Mucosa of gallbladder (tissue), 1 donor: Measurements from ENCODE around the gene OR5K2. TPM values are rescaled to one million over a fixed set of nuclear protein-coding genes. Genes with fewer than 3 reads are reported as not detected.

Source experiments
- DNase-seq: peaks from one replicate; pipeline ENCODE4 v3.0.0-alpha.2; 2020; ENCODE audit warnings: low spot score
- total RNA-seq: library from RNA; stranded (reverse); gene quantifications from one replicate; pipeline ENCODE4 v1.2.1, GENCODE V29; 2021
- donor health status: DM: no; HTN: no; CAD: no.

Gene OR5K2
- total RNA-seq: not detected

DNA sequence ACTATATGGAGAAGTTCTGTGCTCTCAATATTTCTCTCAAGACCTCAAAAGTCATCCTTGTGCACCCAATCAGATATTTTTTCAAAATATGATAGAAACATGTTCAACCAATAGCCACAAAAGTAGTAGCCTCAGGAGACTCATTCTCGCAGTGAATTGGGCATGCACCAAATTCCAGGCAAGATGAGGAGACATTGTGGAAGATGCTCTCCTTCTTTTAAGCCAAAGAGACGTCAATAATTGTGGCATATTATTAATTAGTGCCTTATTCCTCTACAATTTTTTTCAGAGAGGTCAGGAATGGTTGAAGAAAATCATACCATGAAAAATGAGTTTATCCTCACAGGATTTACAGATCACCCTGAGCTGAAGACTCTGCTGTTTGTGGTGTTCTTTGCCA lies at the start of gene OR5K2:
Gene OR5K2 (plus strand): TSS at position 301 of the 400 bp plus-strand sequence. CDS start 0 bp downstream, at position 301.
- no peak for DNase-seq

DNA sequence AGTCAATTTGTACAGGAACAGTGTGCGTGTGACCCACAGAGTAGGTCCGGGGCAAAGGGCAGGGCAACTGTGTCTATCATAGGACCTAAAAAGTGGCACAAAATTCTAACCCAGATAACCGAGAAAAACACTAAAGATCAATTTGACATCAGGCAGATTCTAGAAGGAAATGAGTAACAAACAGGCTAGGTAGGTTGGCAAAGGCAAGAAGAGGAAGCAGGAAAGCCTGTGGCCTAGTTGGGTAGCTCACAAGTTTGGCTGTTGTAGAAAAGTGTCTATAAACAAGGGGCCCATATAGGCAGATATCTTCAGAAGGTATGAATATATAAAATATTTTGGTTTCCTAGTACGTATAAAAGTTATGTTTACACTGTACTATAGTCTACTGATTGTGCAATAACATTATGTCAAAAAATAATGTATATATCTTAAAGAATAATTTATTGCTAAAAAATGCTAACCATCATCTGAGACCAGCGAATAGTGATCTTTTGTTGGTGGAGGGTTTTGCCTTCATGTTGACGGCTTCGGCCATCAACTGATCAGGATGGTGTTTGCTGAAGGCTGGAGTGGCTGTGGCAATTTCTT lies 47.8 kb upstream of the OR5K2 start:
- no peak for DNase-seq

DNA sequence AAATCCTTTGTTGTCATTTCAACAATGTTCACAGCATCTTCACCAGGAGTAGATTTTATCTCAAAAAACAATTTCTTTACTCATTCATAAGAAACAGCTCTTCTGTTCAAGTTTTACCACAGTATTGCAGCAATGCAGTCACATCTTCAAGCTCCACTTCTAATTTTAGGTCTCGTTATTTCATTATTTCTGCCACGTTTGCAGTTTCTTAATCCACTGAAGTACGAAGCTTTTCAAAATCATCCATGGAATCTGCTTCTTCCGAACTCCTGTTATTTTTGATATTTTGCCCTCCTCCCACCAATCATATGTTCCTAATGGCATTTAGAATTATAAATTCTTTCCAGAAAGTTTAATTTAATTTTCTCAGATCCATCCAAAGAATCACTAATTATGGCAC lies 47.1 kb upstream of the OR5K2 start:
- no peak for DNase-seq

DNA sequence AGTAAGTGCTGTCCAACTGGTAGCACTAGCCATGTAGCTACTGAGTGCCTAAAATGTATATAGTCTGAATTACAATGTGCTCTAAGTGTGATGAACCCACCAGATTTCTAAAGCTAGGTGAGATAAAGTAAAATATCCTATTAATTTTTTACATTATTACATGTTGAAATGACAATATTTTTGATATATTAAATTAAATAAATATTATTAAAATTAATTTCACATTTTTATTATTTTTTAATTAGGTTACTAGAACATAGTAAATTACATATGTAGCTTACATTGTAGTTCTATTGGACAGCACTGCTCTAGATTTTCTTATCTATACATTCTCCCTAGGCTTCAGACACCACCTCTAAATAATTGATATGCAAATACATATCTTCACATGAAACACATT lies 43.7 kb upstream of the OR5K2 start:
- no peak for DNase-seq

DNA sequence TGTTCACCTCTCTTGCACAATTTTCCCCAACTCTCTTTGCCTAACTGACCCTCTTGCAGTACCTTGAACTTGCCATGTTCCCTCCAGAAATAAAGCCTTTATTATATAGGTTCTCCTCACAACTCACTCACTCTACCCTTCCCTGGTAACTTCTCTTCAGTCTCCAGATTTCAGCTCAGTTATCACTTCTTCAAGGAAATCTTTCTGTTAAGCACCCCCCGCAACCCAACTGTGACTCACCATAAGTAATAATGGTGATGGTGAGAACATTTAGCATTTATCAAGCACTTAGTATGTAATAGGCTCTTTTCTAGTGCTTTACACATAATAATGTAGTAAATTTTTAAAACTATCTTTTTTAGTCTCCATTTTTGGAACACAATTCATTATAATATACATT lies 42.6 kb upstream of the OR5K2 start:
- no peak for DNase-seq

DNA sequence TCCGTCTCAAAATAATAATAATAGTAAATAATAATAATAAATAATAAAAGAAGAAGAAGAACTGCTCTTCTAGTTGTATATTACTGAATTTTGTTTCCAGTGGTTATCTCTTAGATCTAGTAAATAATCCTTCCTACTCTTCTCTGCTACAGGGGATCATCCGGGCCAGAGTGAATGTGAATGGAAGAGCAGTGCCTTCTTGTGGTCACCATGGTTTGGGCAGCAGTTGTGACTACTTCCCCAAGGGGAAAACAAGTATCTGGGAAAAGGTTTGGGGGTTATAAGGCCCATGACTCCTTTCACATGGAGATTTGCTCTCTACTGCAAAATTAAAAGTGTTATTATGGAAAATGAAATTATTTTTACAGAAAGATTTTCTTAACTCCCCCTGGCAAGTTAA lies 39.9 kb upstream of the OR5K2 start:
- no peak for DNase-seq

DNA sequence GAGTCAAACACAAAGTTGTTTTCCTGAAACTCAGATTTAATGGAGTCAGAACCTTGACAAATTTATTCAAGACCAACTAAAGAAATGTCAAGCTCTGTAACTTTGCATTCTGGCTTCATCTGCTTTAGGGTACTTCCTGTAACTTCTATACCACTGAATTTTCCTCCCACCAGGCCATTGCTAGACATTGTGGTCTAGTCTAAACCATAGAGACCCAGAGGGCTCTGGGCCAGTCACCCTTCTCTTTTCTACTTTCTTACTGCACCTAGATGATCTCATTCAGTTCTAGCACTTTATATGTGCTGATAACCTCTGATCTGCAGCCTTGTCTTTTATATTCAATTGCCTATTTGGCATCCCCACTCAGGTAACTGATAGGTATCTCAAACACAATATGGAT lies 37.3 kb upstream of the OR5K2 start:
- DNase-seq: no peak

DNA sequence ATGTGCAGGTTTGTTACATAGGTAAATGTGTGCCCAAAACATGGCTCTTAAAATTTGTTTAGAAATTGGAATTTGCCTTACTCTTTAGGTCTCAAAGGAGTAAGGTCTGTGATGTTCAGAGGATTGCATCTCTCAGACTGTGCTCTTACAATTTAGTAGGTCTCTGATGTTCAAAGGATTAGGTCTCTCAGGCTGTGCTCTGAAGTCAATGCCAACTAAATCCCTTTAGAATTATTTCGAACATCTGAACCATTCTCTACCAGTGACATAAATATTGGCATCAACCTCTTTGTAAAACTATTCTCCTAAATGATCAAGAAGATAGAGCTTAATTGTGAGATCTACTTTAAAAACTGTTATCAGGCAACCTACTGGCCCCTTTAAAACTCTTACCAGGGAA lies 34.6 kb upstream of the OR5K2 start, which contains the start of gene OR5K1:
Gene OR5K1 (plus strand): TSS at position 301 of the 400 bp plus-strand sequence. CDS start 6,376 bp downstream, outside the sequence.
- DNase-seq: no peak

DNA sequence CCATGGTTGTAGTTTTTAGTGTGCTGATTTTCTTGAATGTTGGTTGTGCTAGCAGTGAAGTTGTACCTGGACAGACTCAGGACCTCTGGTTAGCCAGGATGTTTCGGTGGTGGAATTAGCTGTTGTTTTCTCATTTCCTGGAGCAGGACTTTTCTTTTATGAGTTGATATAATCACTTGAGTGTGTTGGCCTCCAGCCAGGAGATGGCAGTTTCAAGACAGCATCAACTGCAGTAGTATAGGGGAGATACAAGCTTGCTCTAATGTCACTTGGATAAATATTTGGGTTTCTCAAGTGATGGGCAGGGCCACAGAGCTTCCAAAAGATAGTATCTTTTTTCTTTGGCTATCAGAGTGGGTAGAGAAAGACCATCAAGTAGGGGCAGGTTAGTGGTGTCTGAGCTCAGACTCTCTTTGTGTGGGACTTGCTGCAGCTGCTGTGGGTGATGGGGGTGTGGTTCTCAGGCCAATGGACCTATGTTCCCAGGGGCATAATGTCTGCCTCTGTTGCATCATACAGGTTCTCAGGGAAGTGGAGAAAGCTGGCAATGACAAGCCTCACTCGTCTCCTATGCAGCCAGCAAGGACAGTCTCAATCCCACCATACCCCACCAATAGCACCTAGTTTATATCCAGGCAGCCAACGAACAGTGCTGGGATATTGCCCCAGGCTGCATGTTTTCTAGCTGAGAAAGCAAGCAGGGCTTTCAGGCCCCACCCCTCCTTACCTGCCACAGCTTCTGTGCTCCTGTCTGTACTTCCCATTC lies 14.6 kb upstream of the OR5K2 start:
- DNase-seq: no peak

DNA sequence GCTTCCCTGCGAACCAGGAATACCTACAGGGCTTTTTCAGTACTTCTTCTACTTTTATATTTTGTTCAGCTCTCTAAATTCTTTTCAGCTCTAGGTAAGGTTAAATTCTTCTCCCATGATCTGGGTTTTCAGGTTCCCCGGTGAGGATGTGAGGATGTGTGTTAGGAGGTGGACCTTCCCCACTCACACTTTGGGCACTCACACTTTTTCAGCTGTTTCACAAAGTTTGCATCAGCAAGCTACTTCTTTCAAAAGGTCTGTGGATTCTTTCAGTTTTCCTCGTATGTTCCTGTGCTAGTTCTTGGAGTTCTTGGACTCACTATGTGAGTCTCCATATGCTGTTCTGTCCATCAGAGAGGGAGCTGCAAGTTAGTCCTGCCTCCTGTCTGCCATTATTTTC lies 13.9 kb upstream of the OR5K2 start:
- DNase-seq: no peak

DNA sequence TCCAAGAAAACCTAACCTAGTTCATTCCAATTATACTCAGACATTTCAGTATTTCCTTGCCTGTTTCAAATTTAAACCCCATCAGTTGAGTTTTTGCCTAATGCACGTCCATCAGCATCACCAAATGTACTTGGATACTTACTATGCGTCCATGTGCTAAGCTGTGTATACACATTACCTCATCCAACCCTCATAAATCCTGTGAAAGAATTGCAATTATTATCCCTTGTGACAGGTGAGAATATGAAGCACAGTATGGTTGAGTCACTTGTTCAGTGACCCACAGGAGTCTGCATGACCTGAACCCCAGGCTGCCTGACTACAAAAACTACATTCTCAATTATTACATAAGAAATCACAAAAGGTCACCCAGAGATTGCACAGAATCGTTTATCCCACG lies 2.5 kb downstream of the OR5K2 start:
- DNase-seq: no peak

DNA sequence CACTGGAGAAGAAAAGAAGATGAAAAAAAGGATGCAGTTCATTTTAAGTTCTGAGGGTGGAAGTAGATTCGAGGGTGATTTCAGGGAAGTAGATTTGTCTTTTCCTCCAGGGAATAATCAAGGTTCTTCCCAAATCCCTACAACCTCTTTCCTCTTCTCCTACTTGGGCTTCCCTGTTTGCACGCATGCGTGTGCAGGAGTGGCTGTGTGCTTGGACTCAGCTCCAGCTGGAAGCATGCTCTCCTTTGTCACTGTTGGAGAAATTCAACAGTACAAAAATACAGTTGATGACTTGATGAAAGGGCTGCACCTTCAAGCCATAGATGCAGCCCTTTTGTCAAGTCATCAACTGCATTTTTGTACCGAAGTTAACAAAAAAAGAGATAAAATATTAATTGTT lies 3.8 kb downstream of the OR5K2 start:
- no peak for DNase-seq

DNA sequence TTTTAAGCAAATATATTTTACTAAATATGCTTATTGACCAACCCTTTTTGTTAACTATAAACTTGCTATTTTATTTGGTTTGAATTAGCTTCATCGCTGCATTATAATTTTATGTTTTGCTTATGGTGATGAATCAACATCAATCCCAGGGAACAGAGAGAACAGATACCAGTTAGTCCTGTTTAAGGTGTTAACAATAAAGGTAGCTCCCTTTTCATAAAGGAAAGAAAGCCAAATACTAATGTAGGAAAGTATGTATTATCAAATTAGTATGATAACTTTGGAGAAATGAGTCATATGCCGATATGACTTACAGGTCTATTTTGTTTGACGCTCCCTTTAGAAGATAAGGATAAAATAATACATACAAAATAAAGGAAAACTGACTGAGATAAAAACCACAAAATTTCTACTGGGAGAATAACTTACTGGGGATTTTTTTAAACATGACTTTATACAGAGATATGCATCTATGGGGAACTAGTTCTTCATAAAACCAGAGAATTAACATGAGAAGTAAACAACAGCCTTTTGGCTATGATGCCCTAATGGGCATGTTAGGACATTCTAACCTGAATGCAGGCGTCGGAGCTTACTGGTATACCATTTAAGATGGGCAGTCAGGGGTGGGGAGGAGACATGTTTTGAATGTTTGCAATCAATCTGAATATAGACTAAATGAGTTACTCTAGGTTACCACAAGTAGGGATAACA lies 4.5 kb downstream of the OR5K2 start:
- no peak for DNase-seq

DNA sequence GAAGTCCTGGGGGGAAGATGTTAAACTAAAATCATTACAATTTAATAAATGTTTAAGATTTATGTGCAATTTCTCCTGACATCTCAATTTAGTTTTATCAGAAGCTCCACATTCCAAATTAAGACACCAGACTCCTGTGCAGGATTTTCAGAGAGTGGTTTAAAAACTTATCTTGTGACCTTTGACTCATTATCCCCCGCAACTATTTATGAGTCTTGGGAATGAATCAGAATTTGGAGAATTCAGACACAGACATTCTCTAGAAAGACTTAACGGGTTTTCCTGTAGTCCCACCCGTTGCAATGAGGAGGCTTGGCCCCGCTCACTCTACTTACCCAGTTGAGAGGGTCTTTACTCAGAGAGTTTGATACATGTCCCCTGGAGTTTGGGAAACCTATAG lies 7.1 kb downstream of the OR5K2 start:
- DNase-seq: no peak

DNA sequence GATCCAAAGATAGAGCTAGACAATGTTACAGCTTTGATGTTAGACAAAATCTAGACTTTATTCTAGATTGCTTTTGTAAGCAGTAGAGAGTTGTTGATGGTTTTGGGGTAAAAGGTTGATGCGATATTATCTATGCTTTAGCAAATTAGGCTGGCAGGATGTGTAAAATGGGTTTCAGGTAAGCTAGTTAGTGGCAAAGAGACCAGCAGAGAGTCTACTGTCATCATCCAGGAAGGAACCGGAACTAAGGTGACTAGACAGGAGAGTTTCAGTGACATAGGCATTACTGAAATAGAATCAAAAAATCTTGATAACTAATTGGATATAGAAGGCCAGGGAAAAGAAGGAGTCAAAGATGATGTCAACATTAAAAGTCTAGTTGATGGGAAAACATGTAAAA lies 11.1 kb downstream of the OR5K2 start:
- DNase-seq: no peak

DNA sequence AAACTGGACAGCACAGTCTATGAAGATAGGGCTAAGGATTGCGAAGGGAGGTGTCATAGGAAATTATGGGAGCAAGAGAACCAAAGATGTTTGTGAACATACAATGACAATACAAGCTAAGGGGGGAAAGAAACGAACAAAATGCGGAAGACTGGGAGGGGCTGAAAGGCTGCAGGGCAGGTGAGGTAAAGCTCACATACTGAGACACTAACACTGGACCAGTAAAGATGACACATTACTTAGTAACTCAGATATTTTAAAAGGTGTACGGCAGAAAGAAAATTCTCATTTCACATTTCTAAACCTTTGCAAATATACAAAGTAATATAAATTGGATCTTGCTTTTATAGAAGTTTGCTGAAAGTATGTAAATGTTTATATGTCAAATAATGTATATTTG lies 15.1 kb downstream of the OR5K2 start:
- no peak for DNase-seq

DNA sequence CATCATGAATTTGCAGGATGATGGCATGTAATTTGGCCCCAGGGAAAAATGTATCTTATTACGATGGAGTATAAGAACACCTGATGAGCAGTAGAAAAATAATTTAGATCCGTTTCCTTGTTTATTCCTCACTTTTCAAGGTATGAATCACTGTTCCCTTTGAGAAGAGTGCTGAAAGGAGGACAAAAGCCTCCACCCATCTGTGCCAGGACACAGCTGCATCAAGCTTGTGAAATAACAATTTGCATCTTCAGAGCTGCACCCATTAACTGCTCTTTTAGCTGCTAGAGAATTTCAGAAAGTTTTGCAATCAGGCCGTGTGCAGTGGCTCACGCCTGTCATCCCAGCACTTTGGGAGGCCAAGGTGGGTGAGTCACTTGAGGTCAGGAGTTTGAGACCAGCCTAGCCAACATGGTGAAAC lies 15.6 kb downstream of the OR5K2 start:
- DNase-seq: no peak

DNA sequence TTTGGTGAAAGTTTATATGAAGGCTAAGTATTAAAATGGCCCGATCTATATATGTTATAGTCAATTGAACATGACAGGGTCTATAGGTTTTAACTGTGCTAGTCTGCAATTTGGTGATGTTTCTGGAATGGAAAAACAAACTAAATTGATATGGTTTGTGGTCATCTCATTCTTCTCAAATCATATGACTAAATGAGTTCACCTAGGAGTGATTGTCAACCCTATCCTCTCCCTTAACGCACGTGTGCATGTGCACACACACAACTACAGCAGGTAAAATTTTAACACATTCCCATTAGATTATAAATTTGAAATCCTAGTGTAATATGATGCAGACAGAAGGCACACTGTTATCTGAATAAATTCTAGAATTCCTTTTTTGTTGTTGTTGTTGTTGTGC lies 16.3 kb downstream of the OR5K2 start:
- DNase-seq: no peak

DNA sequence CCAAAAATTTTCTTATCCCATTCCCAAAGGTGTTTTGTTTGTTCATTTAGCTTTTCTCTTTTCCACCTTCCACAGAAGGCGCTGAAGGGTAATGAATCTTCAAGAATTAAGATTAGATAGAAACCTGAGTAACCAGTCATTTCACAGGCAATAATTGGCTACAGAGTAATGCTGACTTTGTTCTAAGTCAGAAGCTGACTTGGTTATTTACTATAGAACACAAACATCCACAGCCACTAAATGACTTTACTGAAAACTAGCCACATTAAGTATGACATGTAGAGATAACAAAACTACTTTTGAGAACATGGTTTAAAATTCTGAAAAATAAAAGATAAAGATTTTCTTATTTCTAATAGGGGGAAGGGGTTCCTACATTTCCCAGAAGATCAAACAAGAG lies 17.5 kb downstream of the OR5K2 start:
- no peak for DNase-seq

DNA sequence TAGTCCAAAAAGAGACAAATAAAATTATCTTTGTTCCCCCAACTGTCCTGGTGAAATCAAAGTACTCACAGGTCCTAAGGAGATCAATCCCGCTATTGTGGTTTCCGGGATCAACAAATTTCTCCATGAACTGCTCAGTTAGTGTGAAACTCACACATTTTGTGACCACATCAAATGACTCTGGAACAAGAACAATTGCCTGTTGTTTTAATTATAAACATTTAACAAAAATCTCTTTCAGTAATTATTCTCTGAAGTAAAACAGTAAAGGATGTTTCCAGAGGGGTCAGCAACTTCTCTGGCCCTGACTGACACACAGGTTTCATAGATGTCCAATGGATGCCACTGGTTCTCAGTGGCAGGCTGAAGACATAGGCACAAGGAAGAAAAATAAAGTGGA lies 21.3 kb downstream of the OR5K2 start:
- no peak for DNase-seq

DNA sequence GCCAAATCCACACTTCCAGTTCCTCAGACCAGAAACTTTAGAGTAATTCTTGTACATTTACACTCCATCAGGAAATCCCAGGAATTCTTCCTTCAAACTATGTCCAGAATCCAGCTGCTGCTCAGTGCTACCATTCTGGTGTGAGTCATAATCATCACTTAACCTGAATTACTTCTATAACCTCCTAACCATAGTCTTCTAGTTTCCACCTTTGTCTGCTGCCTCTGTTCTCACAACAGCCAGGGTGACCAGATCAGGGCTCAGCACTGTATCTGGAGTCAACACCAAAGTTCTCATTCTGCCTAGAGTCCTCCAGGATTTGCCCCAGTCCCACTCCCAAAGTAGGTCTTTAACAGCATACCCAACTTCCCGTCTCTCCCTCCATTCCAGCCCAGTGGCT lies 21.9 kb downstream of the OR5K2 start:
- DNase-seq: no peak

DNA sequence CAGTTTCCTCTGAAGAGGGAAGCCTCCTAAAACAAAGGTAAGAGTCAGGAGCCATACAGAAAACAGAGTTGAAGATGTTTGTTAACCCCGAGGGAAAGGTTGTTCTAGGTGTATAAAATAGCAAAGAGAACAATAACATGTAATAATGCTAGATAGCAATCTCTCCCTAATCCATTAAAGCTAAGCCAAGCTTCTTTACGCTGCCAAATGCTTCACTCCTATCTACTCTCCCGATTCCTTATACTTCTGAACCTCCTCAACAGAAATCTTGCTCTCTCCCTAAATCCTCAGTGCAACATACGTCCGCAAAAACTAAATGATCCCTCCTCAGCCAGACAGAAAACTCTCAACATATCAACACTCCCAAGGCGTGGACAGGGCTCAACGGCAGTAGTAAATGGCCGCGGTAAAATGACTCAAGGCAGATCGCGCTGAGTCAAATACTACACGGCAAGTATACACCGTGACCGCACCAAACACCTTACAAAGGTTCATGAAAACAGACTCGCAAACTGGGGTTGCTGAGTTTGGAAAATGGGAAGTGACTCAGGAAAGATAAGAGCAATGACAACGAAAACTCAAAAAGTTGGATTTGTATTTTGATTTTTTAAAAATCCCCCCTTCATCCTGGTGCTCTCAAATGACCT lies 24.5 kb downstream of the OR5K2 start:
- DNase-seq: peak; percentile 35
